ENCODE data around the gene C8B.

DNA sequence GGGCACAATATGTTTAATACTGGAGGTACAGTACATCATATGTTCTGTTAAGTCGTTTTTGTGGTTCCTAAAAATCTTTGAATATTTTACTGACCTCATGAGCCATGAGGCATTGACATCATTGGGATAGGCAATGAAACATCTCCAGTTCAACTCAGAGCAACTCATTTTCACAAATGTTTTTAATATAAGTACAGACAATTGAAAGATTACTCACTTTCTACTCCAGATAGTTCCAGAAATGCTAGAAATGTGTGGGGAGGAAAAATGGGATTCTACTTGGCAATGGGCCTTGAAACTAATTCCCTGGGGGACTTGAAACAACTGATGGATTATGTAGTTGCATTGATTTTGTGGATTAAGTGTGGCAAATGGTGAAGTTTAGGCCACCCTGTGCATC, 7.2 kb upstream of the C8B start:
- TF ChIP-seq POLR2AphosphoS5 (IDR thresholded peaks at IDR 0.05; ENCODE audit: borderline replicate concordance, low read depth, low read length) (no peak), EZH2 (IDR thresholded peaks at IDR 0.05) (no peak), FOXP2 (optimal IDR thresholded peaks at IDR 0.05; ENCODE audit: control extremely low read depth, extremely low read length, insufficient read depth) (no peak)

Data from SK-N-MC (cell line).